B cell (primary cell): ENCODE measurements around the gene SIGLEC10.

Experiments
- CTCF ChIP-seq: fragments of 200-600 bp; IDR thresholded peaks from one replicate; pipeline ENCODE4 v1.8.0; 2022; ENCODE audit warnings: antibody characterized with exemption, mild to moderate bottlenecking
- EZH2 ChIP-seq: IDR thresholded peaks from 2 replicates; pipeline ENCODE4 v1.6.1; 2012; ENCODE audit warnings: borderline replicate concordance, low read depth, mild to moderate bottlenecking, moderate library complexity, low read length; ENCODE audit not compliant: insufficient read depth, poor library complexity, severe bottlenecking

GRCh38 chr19:51456541-51457290 is 39.3 kb upstream of the SIGLEC10 start:
- TF ChIP-seq CTCF (no peak), EZH2 (no peak)
